Hematopoietic multipotent progenitor cell treated with erythropoietin and hydrocortisone succinate and interleukin-3 and kit ligand, for 4 days (in vitro differentiated cells): ENCODE data around the gene IGFN1.

Experiments used
- DNase-seq: peaks from one replicate; pipeline ENCODE4 v3.0.0-alpha.2; 2015

The IGFN1 gene

GRCh38 chr1:201163707-201164106 lies 26.9 kb upstream of the IGFN1 start:
- no peak for DNase-seq

DNA sequence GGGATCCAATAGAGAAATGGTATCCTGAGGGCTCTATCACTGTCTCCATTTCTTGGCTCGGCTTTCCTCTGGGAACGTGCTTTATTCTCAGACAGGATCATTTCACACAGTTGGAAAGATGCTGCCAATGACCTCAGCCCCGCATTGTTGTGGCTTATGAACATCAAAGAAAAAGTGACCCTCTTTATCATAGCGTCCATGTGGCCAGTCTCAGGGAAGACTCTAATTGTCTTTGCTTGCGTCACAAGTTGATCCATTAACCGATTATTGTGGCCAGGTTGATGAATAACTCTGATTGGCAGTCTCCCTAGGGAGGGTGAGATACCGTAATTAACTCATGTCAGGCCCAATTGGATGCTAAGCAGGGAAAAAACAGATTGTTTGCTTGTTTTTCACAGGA lies 26.0 kb upstream of the IGFN1 start:
- no peak for DNase-seq

DNA sequence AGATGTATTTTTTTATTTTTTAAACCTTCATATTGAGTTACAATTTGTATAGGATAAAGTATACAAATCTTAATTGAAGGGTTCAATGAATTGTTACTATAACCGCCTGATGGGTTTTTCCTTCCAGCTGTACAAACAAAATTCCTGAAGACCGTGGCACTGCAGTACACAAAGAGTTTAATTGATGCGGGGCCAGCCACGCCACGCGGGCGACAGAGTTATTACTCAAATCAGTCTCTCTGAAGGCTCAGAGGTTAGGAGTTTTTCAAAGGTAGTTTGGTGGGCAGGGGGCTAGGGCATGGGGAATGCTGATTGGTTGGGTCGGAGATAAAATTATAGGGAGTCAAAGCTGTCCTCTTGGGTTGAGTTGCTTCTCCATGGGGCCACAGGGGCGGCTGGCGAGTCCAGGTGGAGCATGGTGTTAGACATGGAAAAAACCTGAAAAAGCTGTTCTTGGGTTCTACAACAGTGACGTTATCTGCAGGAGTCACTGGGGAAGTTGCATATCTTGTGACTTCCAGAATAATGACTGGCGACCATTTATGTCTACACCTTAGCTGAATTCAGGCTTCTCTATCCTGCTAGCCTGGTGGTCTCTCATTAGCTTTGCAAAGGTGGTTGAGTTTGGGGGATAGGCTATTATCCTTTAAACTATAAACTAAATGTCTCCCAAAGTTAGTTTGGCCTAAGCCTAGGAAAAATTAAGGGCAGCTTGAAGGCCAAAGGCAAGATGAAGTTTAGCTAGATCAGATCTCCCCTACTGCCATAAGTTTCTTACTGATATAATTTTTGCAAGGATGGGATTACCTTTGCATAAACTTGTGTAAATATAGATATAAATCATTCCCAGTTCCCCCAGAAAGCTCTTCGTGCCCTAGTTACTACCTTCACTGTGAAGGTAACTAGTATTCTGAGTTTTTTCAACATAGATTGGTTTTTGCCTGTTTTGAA lies 23.3 kb upstream of the IGFN1 start:
- no peak for DNase-seq

- DNase-seq = no peak
These were observed 21.4 kb upstream of the IGFN1 start for GRCh38 chr1:201169203-201169602.

DNA sequence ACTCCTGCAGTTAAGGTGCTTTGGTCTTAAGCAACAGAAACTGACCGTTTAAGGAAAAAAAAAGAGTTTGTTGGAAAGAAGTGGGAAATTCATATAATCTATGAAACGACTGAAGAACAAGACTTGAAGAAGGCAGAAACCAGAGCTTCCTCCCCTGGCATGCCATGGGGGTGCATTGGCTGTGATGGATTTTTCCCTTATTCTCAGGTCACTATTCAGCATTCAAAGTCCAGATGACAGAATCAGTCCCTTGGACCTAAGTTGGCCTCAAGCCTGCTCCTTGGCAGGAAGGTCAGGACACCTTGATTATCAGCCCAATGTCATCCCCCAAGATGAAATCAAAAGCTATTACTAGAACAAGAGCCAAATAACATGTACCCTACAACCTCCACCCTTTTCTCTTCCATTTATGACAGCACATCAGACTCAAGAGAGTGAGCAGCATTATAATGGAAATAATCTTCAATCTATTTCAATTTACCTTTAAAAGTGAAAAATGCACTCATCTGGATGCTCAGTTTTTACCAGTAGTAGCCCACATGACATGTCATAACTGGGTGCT lies 20.6 kb upstream of the IGFN1 start:
- DNase-seq = no peak

DNA sequence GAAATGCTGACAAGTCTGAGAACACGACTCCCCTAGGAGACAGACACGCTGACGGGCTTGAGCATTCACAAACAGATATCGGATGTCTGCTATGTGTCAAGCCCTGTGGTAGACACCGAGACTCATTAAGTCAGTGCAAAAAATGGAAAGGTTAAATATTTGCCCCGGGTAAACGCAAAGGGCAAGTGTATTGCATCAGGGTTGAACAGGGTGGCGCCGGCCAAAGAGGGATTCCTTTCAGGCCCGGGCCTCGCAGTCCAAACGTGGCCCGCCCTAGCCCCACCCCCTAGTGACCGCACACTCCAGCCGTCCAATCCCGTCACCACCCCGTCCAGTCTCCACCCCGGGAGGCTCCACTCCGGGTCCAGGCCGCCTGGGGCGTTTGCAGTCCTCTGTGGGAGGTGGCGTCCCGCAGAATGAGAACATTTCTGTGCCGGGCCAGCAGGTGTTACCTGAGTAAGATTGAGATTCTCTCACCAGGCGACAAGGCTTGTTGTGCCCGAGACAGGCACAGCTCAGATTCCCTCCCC lies 20.0 kb upstream of the IGFN1 start:
- peak; percentile 93 for DNase-seq

GRCh38 chr1:201171063-201172036 lies 19.3 kb upstream of the IGFN1 start:
- DNase-seq = peak; percentile 48

- DNase-seq = no peak
These were observed 18.3 kb upstream of the IGFN1 start for GRCh38 chr1:201172326-201172725.

DNA sequence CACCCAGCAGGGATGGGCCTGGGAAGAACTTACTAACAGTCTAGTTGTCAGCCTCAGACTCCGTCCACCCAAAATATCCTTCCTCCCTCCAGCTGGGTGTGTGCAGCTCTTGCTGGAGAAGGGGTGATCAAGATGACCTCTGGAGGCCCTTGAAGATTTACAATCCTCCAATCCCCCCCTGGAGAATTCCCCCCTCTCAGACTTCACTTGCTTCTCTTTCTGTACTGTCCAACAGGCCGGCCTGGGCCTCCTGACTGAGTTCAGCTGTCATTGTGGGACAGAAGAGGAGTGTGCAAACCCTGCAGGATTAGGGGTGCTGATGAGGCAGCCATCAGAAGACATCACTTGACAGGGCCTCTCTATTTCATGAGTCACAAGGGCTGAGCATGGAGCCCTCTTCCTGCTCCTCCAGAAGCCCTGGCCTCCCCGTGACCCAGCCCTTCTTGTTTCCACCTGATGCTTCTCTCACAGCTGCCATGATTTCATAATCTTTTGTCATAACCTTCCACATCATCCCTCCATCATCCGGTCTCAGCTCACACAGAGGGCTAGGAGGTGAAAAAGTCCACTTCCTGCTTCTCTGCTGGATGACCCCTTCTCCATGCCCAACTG lies 17.5 kb upstream of the IGFN1 start:
- no peak for DNase-seq

GRCh38 chr1:201173736-201174135 lies 16.9 kb upstream of the IGFN1 start:
- no peak for DNase-seq

DNA sequence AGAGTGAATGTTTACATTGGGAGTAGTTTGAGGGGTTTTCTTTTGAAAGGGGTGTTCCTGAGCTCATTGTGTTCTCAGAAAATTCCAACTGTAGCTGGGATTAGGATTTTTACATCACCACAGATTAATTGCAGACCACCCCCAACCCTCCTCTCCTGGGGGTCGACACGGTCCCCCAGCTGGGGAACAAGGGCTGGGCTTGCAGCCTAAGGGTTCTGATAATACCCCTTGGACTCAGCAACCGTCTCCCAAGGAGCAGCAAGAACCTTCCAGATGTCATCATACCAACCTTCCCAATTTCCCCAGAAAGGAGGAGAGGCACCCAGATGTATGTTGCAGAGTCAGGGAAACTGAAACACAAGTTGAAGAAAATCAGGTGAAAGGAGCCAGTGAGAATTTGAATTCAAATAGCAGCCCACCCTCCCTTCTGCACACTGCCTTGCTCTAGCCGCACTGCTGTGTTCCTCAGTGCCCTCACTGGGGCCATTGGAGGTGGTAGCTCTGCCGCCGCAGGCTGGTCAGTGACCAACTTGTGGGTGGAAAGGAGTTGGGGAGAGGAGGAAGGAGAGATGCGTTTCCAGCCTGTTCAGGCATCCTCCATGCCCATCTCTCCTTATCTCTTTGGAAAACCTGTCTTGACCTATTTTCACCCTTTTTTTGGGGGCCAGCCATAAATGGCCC lies 14.7 kb upstream of the IGFN1 start:
- no peak for DNase-seq

- DNase-seq = no peak
These were observed 13.7 kb upstream of the IGFN1 start for GRCh38 chr1:201176940-201177339.

- DNase-seq = no peak
These were observed 11.9 kb upstream of the IGFN1 start for GRCh38 chr1:201178718-201179117.

DNA sequence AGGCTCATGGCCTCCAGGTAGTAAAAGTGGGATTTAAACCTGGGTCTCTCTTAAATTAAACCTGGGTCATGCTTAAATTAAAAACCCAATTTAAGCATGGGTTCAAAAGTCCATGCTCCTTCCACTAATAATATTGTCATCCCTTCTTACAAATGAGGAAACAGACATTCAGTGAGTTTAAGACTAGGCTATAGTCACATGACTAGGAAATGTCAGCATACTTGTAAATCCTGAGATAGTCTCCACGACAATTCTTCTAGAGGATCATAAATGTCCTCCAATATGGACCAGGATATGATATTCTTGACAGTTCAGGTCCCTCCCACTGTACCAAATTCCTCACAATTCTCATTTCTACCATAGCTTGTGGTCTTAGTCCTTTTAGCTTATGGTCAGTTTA lies 10.5 kb upstream of the IGFN1 start:
- DNase-seq = no peak

- DNase-seq = no peak
These were observed 9.7 kb upstream of the IGFN1 start for GRCh38 chr1:201180901-201181300.

GRCh38 chr1:201181323-201181722 lies 9.3 kb upstream of the IGFN1 start:
- no peak for DNase-seq

DNA sequence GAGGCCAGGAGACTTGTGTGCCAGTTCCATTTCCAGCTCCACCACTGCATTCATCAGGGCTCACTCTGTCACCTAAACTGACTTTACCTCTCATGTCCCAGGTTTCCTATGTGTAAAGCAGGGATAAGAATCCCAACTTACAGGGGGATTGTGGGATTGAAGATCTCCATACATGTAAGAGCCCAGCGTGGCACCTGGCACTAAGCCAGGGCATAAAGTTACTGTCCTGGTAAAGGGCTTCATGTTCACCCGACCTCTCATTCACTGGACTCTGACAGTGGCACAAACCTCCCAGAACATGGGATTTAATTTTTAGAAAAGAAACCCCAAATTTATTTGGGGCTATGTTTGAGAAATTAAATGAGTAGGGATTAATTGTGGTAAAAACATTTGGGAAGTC lies 8.9 kb upstream of the IGFN1 start:
- no peak for DNase-seq

- DNase-seq = no peak
These were observed 7.4 kb upstream of the IGFN1 start for GRCh38 chr1:201183209-201183608.

- DNase-seq = no peak
These were observed 6.9 kb upstream of the IGFN1 start for GRCh38 chr1:201183753-201184152.

DNA sequence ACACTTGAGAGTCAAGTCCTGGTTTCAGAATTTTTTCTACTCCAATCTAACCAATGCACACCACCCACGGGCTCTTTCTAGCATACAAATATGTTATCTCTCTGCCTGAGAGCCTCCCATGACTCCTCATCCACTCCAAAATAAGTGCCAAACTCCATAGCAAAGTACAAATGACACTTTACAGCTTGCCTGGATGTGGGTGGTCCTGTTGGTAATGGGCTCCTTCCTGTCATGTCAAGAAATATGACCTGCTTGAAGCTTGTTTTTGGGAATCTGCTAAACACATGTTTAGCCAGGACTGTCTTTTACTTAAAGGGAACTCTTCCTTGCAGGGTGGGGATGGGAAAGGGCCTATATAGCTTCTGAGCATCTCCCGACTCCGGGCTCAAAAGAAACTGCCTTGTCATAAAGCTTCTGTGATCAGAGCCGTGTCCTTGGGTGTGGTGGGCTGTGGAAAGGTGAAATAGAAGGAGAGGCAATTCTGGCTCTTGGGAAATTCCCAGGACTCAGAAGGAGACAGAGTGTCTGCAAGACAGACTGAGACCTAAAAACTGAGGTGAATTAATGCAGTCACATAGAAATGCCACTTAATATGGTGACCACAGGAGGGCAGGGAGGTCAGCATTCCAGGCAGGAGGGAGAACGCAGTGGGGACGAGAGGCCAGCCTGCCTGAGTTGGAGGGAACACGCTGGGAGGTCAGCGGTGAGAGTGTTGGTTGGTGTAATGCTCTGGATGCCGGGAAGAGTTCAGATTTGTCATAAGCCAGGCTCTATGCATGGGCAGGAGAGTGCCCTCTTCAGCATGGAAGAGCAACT lies 6.1 kb upstream of the IGFN1 start:
- peak; percentile 51 for DNase-seq

GRCh38 chr1:201185123-201185453 lies 5.5 kb upstream of the IGFN1 start:
- no peak for DNase-seq
